Activated T-cell treated with anti-CD3 and anti-CD28 coated beads, Interleukin-2, amount 50 U/mL, for 24 hours (primary cell): Measurements from ENCODE around the gene DLX5.
A peak's percentile ranks its signal among the peaks of the same experiment; 100 is the strongest.

Source experiments
- DNase-seq: peaks from one replicate; pipeline ENCODE4 v3.0.0-alpha.2; 2020
- H3K27ac Mint-ChIP-seq: 2 replicates; pipeline ENCODE4 v1.8.0; 2020; ENCODE audit warnings: mild to moderate bottlenecking, mixed read lengths
- H3K27me3 Mint-ChIP-seq: 2 replicates; pipeline ENCODE4 v1.8.0; 2020; ENCODE audit warnings: mixed read lengths
- H3K36me3 Mint-ChIP-seq: 2 replicates; pipeline ENCODE4 v1.8.0; 2020; ENCODE audit warnings: low read depth, mixed read lengths
- H3K4me1 Mint-ChIP-seq: 2 replicates; pipeline ENCODE4 v1.8.0; 2020; ENCODE audit warnings: low read depth, mixed read lengths
- H3K4me3 Mint-ChIP-seq: 2 replicates; pipeline ENCODE4 v1.8.0; 2020; ENCODE audit warnings: mild to moderate bottlenecking, moderate library complexity, mixed read lengths
- H3K9me3 Mint-ChIP-seq: 2 replicates; pipeline ENCODE4 v1.8.0; 2020; ENCODE audit warnings: mixed read lengths

DLX5 gene

GRCh38 chr7:97021747-97022490 is 2.7 kb downstream of the DLX5 start:
- Mint-ChIP-seq H3K4me3 (no peak overlapping the region), H3K27ac (peak overlapping the region; percentile 5), H3K9me3 (no peaks in the 10 kb centered on the region), H3K27me3 (peaks cover 99% of the 10 kb centered on the region), H3K36me3 (no peaks in the 10 kb centered on the region), H3K4me1 (peaks cover 55% of the 10 kb centered on the region)
- DNase-seq: no peak

DNA sequence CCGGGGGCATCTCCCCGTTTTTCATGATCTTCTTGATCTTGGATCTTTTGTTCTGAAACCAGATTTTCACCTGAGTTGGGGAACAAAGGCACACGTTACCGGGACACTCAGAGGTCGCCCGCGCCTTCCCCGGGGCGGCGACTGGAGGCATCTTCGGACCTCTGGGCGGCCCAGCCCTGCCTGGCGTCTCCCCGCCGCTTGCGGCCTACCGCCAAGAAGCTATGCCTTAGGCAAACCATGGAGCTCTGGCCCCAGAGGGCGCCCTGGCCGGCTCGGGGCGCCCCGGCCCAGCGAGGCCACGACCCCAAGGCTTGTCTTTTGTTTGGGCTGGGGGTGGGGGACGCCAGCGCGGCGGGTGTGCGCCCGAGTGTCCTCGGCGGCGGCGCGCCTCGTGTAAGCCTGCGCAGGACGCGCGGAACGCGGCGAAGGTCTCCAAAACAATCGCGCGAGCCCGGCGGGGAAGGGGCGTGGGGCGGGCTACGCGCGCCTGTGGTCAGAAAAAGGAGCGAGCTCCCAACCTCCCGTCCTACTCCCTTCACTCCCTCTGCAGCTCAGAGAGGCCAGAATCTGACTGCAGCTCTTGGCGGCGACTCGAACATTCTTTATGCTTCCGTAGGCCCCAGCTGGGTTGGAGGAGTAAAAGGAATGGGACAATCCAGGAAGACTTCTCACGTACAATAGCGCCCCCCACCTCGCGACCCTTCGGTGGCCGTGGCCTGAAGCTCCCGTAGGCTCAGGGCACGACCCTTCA is 3.5 kb downstream of the DLX5 start:
- no peaks in the 10 kb centered on the region for H3K9me3 Mint-ChIP-seq
- H3K4me1 Mint-ChIP-seq: peaks cover 50% of the 10 kb centered on the region
- H3K4me3 Mint-ChIP-seq: no peak overlapping the region

GRCh38 chr7:97020601-97020995 is 4.0 kb downstream of the DLX5 start:
- H3K36me3 Mint-ChIP-seq: no peaks in the 10 kb centered on the region
- H3K27ac Mint-ChIP-seq: no peak overlapping the region
- H3K27me3 Mint-ChIP-seq: peaks cover 99% of the 10 kb centered on the region
- no peak overlapping the region for H3K4me3 Mint-ChIP-seq
- no peak for DNase-seq
- H3K4me1 Mint-ChIP-seq: peaks cover 45% of the 10 kb centered on the region
- no peaks in the 10 kb centered on the region for H3K9me3 Mint-ChIP-seq

More for the DNA sequence above, 3.5 kb downstream of the DLX5 start:
- no peak overlapping the region for H3K27ac Mint-ChIP-seq
- peaks cover 99% of the 10 kb centered on the region for H3K27me3 Mint-ChIP-seq
- no peak for DNase-seq
- H3K36me3 Mint-ChIP-seq: no peaks in the 10 kb centered on the region

- DNase-seq: no peak
- H3K4me1 Mint-ChIP-seq: peaks cover 42% of the 10 kb centered on the region
- no peak overlapping the region for H3K27ac Mint-ChIP-seq
- H3K9me3 Mint-ChIP-seq: no peaks in the 10 kb centered on the region
- H3K4me3 Mint-ChIP-seq: no peak overlapping the region
- H3K27me3 Mint-ChIP-seq: peaks cover 99% of the 10 kb centered on the region
- no peaks in the 10 kb centered on the region for H3K36me3 Mint-ChIP-seq
Observed at GRCh38 chr7:97019710-97020225, 4.9 kb downstream of the DLX5 start.

- Mint-ChIP-seq H3K27me3 (peaks cover 99% of the 10 kb centered on the region), H3K27ac (no peak overlapping the region), H3K4me3 (no peak overlapping the region), H3K4me1 (peaks cover 34% of the 10 kb centered on the region), H3K36me3 (no peaks in the 10 kb centered on the region), H3K9me3 (no peaks in the 10 kb centered on the region)
- DNase-seq: no peak
Observed at GRCh38 chr7:97018791-97019531, 5.7 kb downstream of the DLX5 start.

GRCh38 chr7:97018126-97018601 is 6.5 kb downstream of the DLX5 start:
- Mint-ChIP-seq H3K27me3 (peaks cover 99% of the 10 kb centered on the region), H3K4me1 (peaks cover 29% of the 10 kb centered on the region), H3K36me3 (no peaks in the 10 kb centered on the region), H3K4me3 (no peak overlapping the region), H3K27ac (no peak overlapping the region), H3K9me3 (peaks cover 2% of the 10 kb centered on the region)
- no peak for DNase-seq

DNA sequence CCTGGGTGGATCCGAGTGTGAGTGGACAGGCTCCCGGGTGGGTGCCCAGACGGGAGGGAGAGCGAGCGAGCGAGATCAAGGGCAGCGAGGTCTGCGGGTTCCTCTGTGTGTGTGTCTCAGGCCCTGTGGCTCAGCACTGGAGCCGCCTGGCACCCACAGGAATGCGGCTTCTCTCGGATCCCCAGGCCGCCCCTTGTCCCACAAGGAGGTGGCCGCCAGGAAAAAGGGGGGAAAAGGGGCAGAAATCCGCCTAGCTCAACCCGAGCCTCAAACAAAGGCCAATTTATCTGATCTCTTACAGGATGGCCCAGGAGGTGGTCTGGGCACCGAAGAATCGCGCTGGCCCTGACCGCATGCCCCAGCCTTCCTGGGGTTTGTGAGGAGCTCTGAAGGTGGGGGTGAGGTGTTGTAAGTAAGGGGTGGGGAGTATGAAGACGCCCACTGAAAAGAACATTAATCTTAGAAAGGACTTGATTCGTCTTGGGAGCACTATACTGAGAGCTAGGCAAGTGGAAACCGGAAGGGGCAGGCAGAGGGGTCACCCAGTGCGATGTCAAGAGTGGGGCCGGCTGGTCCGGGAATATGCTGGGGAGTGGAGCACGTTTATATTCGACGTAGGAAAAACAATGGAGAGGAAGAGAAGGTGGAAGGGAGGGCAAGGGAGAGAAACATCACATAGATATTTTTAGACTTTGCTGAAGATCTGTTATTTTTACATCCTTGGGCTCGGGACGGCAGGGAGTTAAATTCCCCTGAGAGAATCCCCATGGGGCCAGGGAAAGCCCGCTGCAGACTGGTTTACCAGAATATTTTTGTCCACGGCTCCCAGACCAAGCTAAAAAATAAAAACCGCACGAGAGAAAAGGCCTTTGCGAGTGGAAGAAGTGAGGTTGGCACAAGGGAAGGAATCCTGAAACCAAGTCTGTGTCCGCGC is 7.2 kb downstream of the DLX5 start:
- Mint-ChIP-seq H3K36me3 (no peaks in the 10 kb centered on the region), H3K4me1 (peaks cover 23% of the 10 kb centered on the region), H3K27ac (no peak overlapping the region), H3K4me3 (no peak overlapping the region), H3K9me3 (peaks cover 2% of the 10 kb centered on the region), H3K27me3 (peaks cover 99% of the 10 kb centered on the region)
- no peak for DNase-seq

DNA sequence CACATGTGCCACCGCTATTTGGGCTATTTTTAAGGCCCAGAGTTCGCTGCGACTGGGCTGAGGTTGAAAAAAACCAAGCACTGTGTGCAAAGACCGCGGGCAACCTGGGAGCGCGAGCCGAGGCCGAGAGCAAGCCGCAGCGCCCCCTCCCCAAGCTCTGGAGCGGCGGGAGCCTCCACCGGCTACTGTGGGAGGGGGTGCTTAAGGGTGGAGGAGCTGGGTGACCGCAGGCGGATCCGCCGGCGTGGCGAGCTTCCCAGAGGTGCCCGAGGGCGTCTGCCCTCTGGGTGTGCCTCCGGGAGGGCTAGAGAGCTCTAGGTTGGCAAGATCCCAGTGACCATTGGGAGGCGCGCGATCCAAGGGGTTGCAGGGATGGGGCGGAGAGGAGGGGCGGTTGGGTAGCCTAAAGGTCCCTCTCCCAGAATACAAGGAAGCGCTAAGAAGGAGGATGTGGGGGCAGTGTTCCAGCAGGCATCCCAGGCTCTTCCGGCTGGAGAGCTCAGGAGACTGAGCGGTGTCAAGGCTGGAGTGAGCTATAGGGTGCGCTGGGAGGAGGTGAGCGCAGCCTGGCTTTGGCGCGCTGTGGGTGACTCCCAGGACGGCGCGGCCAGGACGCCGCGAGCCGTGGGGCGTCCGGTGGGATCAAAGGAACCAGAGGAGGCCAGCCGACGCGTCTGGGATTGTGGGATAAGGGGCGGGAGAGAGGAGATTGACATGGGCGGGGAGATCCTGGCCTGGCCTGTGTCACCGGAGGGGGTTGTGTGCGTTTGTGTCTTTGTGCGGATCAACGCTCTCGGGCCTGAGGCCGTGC is 8.0 kb downstream of the DLX5 start:
- Mint-ChIP-seq H3K27me3 (peaks cover 99% of the 10 kb centered on the region), H3K36me3 (no peaks in the 10 kb centered on the region), H3K27ac (no peak overlapping the region), H3K9me3 (peaks cover 2% of the 10 kb centered on the region), H3K4me3 (no peak overlapping the region), H3K4me1 (peaks cover 14% of the 10 kb centered on the region)
- no peak for DNase-seq

GRCh38 chr7:97015756-97016380 is 8.8 kb downstream of the DLX5 start:
- peaks cover 4% of the 10 kb centered on the region for H3K9me3 Mint-ChIP-seq
- no peak for DNase-seq
- peaks cover 99% of the 10 kb centered on the region for H3K27me3 Mint-ChIP-seq
- H3K4me1 Mint-ChIP-seq: peaks cover 12% of the 10 kb centered on the region
- H3K4me3 Mint-ChIP-seq: no peak overlapping the region
- no peak overlapping the region for H3K27ac Mint-ChIP-seq
- no peaks in the 10 kb centered on the region for H3K36me3 Mint-ChIP-seq

GRCh38 chr7:97015279-97015678 is 9.4 kb downstream of the DLX5 start:
- Mint-ChIP-seq H3K4me3 (no peak overlapping the region), H3K27me3 (peaks cover 97% of the 10 kb centered on the region), H3K4me1 (peaks cover 9% of the 10 kb centered on the region), H3K27ac (no peak overlapping the region), H3K9me3 (peaks cover 4% of the 10 kb centered on the region), H3K36me3 (no peaks in the 10 kb centered on the region)
- no peak for DNase-seq

DNA sequence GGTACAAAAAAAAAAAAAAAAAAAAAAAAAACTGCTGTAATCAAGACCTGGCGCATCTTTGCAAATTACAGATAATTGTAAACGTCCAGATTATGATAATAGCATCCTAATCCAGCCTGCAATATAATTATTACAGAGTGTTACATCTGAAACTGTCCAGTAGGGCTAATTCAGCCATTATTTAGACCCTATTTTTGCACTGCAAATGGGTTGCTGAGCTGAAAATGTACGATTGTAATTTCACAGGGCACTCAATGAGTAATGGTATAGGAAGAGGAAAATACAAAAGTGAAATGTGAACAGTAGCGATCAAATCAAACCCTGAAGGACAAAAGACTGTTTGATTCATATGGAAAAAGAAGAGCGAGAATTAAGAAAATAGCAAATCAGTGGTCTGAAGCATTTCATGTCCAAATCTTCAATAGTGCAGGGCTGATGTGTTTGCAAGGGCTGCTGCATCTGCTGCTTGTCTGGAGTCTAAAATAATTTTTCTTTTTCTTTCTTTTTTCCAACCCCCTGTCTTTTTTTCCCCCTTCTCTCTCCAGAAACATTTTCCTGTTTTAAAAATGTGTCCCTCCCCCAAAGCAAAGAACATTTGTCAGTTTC is 10.4 kb downstream of the DLX5 start:
- H3K4me3 Mint-ChIP-seq: no peak overlapping the region
- H3K27ac Mint-ChIP-seq: no peak overlapping the region
- H3K27me3 Mint-ChIP-seq: peaks cover 97% of the 10 kb centered on the region
- DNase-seq: no peak
- H3K36me3 Mint-ChIP-seq: no peaks in the 10 kb centered on the region
- H3K4me1 Mint-ChIP-seq: peaks cover 9% of the 10 kb centered on the region
- H3K9me3 Mint-ChIP-seq: peaks cover 4% of the 10 kb centered on the region

DNA sequence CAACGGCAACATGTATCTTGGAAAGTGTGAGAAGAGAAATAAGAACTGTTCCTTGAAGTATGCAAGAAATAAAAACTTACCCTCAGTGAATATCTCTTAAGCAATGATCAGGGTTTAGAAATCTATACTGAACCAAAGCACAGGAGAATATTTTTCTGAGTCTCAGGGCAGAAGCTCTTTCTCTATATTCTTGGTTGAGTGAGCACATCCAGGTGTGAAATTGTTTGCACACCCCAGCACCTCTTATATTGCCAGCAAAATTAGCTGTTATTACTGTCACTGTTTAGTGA is 10.8 kb downstream of the DLX5 start:
- Mint-ChIP-seq H3K9me3 (peaks cover 4% of the 10 kb centered on the region), H3K4me3 (no peak overlapping the region)

More for the DNA sequence above, 10.8 kb downstream of the DLX5 start:
- Mint-ChIP-seq H3K36me3 (no peaks in the 10 kb centered on the region), H3K27ac (no peak overlapping the region), H3K4me1 (peaks cover 9% of the 10 kb centered on the region), H3K27me3 (peaks cover 96% of the 10 kb centered on the region)
- no peak for DNase-seq
